Spleen (tissue), 7 donors: ENCODE data around the gene PRKCZ.

Source experiments
- POLR2AphosphoS5 ChIP-seq, 3 donors: sonication (generic); formaldehyde crosslinking; IDR thresholded peaks; one replicate each; pipeline ENCODE4 v1.5.1; 2017; ENCODE audit warnings: antibody characterized with exemption in 3 of 3
- TF ChIP-seq, protein P1 (sequence below), 11 experiments: fragments of 200-600 bp in 7 of 11; fragments of 450-650 bp in 4 of 11; sonication (generic) in 4 of 11; IDR thresholded peaks in 8 of 11; conservative IDR thresholded peaks in 3 of 11; 1 replicate in 7 of 11; 2 replicates in 4 of 11; pipeline versions ENCODE4 v1.4.0 to v1.8.0; 2016 to 2021; ENCODE audit warnings: antibody characterized with exemption in 11 of 11, inconsistent platforms in 4 of 11, mild to moderate bottlenecking in 1 of 11
- donor health status: DM: no; HTN: no; CAD: no; lungs with moderate emphysema.
- donor health status: DM: no; HTN: no; CAD: no.
- donor health status: DM: no; HTN: no; CAD: no.

DNA sequence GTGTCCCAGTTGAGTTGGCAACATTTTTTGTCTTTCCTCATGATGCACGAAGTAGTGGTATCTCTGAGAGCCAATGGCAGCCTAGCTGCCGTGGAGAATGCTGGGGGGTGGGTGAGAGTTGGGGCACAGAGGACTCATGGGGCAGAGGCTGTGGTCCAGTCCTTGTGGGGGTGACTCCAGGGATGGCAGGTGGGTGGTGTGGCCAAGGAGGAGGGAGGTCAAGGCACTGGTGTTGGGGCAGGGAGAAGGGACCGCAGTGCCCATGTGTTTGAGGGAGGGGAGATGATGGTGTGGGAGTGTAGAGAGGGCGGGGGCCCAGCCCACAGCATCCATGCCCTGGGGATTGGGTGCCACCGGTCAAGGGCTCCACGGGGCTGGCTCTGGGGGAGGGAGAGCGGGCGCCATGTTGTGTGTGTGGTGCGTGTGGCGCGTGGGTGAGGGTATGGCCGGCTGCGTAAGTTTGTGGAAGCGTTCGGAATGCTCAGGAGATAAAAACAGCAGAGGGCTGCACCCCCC lies 63.5 kb downstream of the PRKCZ start:
- TF ChIP-seq, protein P1, sequence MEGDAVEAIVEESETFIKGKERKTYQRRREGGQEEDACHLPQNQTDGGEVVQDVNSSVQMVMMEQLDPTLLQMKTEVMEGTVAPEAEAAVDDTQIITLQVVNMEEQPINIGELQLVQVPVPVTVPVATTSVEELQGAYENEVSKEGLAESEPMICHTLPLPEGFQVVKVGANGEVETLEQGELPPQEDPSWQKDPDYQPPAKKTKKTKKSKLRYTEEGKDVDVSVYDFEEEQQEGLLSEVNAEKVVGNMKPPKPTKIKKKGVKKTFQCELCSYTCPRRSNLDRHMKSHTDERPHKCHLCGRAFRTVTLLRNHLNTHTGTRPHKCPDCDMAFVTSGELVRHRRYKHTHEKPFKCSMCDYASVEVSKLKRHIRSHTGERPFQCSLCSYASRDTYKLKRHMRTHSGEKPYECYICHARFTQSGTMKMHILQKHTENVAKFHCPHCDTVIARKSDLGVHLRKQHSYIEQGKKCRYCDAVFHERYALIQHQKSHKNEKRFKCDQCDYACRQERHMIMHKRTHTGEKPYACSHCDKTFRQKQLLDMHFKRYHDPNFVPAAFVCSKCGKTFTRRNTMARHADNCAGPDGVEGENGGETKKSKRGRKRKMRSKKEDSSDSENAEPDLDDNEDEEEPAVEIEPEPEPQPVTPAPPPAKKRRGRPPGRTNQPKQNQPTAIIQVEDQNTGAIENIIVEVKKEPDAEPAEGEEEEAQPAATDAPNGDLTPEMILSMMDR (IDR thresholded peaks at IDR 0.05 in 8 of 11, conservative IDR thresholded peaks at IDR 0.05 in 3 of 11) = no peak
- no peak for TF ChIP-seq POLR2AphosphoS5 (IDR thresholded peaks at IDR 0.05)
